HG03066 (cell line): ENCODE data around the gene OSBPL10.
A peak's percentile ranks its signal among the peaks of the same experiment; 100 is the strongest.
"Not testable (repeated sequence)": the region's sequence is repeated elsewhere in the genome, so short reads cannot be mapped to it uniquely, and the experiment has no call there.

Source experiments
- ATAC-seq: cut with Tn5 transposase; IDR thresholded peaks from one replicate; pipeline ENCODE4 v1.9.1; 2021; ENCODE audit warnings: low read depth; ENCODE audit not compliant: unreplicated experiment

Gene OSBPL10, protein sequence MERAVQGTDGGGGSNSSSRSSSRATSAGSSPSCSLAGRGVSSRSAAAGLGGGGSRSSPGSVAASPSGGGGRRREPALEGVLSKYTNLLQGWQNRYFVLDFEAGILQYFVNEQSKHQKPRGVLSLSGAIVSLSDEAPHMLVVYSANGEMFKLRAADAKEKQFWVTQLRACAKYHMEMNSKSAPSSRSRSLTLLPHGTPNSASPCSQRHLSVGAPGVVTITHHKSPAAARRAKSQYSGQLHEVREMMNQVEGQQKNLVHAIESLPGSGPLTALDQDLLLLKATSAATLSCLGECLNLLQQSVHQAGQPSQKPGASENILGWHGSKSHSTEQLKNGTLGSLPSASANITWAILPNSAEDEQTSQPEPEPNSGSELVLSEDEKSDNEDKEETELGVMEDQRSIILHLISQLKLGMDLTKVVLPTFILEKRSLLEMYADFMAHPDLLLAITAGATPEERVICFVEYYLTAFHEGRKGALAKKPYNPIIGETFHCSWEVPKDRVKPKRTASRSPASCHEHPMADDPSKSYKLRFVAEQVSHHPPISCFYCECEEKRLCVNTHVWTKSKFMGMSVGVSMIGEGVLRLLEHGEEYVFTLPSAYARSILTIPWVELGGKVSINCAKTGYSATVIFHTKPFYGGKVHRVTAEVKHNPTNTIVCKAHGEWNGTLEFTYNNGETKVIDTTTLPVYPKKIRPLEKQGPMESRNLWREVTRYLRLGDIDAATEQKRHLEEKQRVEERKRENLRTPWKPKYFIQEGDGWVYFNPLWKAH

DNA sequence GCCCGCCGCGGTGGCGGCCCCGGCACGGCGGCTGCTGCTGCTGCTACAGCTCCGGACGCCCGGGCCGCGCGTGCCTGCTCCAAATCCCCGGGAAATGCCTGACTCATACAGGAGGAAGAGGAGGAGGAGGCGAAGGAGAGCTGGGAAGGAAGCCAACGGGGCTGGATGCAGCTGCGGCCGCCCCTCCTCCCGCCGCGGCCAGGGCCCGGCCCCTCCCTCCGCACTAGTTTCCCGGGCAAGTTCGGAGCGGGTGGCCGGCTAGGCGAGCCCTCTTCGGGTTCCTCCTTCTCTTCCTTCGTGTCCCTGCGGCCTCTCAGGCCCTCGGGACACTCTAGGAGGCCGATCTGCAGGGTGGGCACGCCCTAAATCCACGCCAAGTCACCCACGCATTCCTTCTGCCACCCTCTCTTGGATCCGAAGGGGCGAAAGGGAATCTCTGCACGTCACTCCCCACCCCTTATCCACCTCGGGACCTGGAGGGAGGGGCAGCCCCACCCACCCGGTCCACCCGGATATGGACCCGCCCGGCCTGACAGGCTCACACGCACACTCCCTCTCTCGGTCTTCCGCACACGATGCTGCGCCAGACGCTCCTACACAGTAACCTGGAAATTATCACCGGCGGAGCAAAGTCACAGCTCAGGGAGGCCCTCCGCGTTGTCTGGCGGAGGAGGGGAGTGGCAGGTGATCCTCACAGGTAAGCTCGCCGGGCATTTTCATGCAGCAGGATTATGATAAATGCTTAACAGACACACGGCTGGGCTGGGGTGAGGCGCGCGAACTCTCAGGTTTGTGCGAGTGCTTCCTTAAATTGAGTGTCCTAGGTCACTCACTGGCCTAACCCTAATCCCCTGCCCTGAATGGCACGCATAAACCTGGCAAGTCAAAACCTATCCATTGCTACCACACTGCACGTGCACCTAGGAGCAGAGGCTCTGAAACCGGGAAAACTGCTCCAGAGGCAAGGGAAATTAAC, at the start of gene OSBPL10, which contains the start of gene ZNF860:
OSBPL10 (minus strand) TSS at position 57 of the 976 bp plus-strand sequence. CDS start 83 bp downstream, outside the sequence.
ZNF860 (plus strand) TSS at position 545 of the 976 bp plus-strand sequence. CDS start 7,330 bp downstream, outside the sequence.
- ATAC-seq = peak; percentile 21

DNA sequence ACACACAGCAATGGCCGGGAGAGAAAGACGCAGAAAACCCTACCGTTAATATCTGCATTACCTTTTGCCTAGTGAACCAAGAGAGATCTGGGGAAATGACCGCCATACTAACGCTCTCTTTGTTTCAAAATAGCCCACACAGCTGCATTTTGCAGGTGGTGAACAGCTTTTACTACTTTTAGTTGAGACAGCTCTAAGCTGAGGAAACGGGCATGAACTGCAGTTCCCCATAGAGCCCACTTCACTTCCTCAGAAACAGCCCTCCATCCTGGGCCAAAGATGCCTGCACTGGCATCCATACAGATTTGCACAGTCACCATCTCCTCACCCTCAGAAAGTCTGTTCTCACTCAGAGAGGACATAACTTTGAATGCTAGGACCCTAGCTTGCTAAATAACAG, 45.5 kb upstream of the OSBPL10 start:
- no peak for ATAC-seq

DNA sequence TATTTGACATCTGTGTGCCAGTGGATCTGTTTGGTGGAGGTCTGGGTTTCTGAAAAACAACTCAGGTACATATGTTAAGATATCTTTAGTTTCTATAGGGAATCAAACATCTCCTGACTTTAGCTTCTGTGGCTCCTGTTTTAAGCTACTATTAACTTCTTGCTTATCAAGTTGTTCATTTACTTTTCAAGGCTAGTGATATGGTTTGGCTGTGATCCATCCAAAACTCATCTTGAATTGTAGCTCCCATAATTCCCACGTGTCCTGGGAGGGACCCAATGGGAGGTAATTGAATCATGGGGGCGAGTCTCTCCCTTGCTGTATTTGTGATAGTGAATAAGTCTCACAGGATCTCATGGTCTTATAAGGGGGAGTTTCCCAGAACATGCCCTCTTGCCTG, 41.9 kb upstream of the OSBPL10 start:
- no peak for ATAC-seq

DNA sequence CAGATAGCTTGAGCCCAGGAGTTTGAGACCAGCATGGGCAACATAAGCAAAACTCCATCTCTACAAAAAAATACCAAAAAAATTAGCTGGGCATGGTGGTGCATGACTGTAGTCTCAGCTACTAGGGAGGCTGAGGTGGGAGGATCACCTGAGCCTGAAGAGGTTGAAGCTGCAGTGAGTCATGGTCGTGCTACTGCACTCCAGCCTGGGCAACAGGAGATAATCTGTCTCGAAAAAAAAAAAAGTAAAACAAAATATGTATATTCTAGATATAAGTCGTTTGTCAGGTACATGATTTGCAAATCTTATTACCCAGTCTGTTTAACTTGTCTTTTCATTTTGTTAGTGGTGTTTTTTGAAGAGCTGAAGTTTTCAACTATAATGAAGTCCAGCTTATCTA, 40.7 kb upstream of the OSBPL10 start:
- no peak for ATAC-seq

DNA sequence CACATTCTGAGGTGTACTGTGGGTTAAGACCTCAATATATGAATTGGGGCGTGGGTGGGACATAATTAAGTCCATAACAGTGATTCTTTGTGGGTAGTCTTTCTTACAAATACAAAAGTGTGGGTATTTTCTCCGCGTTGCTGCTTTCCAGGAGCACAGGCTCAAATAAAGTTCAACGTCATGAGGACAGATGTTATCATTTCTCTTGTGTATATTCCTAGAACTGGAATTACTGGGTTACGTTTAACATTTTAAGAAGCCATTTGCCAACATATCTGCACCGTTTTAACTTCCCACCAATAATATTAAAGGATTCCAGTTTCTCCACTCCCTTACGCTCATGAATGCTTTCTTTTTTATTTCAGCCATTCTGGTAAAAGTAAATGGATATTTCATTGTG, 40.1 kb upstream of the OSBPL10 start:
- no peak for ATAC-seq

DNA sequence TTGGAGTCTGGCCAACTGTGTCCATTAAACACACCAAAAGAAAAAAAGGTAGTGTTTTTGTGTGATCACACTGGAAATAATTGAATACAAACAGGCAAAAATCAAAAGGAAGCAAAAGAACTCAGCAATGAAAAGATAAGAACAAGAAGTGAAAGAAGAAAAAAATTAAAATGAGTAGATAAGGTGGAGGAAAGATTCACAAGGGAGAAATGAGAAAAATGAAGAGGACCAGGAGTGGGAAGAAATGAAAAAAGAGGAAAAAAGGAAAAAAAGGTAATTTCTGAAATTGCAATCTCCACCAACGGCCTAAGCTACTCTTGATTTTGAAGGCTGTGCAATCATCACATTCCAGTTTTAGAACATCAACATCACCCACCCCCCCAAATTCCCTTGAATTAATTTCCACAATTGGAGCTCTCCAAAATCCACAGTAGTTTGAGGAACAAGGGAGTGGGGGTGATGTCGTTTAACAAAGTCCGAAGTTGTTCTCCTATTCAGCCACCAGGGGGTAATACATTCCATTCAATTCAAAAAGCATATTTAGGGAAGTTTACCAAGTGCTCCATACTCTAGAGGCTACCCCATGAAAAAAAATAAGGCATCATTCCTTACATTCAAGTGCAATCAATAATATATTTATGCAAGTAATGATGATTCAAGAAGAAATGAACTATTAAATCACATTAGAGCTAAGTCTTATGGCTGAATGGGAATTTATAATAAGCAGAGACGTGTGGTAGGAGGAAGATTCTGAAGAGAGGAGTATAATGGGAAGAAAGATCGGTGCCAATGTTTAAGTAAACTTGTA, 37.9 kb upstream of the OSBPL10 start:
- ATAC-seq = no peak

DNA sequence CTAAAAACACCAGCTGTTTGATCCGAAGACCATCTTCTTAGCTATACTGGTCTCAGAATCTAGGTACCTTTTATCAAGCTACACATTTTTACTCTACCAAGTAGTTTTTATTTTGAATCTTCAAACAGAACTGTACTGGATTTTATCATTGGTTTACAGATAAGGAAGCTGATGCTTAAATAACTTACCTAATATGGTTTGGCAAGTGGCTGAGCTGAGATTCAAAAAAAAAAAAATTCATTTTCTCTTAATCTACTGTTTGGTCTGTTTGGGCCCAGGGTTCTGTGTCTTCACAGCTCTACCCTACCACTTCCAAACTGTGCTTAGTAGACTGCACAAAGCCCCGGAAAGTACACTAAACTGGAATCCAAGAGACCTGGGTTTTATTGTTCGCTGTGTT, 36.2 kb upstream of the OSBPL10 start:
- ATAC-seq = no peak

DNA sequence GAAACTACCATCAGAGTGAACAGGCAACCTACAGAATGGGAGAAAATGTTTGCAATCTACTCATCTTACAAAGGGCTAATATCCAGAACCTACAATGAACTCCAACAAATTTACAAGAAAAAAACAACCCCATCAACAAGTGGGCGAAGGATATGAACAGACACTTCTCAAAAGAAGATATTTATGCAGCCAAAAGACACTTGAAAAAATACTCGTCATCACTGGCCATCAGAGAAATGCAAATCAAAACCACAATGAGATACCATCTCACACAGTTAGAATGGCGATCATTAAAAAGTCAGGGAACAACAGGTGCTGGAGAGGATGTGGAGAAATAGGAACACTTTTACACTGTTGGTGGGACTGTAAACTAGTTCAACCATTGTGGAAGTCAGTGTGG, 34.6 kb upstream of the OSBPL10 start:
- ATAC-seq = not testable (repeated sequence)

DNA sequence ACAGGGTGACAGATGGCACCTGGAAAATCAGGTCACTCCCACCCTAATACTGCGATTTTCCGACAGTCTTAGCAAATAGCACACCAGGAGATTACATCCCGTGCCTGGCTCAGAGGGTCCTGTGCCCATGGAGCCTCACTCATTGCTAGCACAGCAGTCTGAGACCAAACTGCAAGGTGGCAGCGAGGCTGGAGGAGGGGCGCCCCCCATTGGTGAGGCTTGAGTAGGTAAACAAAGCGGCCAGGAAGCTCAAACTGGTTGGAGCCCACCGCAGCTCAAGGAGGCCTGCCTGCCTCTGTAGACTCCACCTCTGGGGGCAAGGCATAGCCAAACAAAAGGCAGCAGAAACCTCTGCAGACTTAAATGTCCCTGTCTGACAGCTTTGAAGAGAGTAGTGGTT, 29.6 kb upstream of the OSBPL10 start:
- not testable (repeated sequence) for ATAC-seq

DNA sequence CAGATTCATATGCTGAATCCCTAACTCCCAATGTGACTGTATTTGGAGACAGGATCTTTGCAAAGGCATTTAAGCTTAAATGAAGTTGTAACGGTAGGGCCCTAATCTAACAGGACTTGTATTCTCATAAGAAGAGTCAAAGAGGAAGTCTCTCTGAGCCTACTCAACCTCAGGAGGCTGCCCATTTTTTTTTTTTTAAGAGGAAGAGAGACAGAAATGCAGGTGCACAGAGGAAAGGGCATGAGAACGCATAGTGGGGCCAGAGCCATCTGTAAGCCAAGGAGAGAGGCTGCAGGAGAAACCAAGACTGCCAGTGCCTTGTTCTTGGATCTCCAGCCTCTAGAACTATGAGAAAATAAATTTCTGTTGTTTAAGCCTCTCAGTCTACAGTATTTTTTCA, 28.9 kb upstream of the OSBPL10 start:
- no peak for ATAC-seq

DNA sequence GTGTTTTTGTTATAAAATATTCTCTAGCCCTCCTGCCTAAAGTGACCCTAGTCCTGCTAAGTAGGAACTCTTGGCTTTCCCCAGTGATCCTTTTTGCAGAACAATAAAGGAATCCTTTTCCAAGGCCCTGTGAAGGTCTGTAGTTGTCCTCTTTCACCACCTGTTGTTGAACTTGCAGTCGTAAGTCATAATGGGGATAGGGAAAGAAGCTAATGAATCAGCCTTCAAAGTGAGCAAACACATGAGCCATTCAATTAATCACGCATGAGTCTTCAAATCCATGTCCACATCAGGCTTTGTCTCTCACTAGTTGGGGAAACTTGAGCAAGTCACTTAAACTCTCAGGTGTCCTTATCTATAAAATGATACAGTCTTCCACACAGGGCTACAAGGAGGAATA, 28.0 kb upstream of the OSBPL10 start:
- no peak for ATAC-seq

DNA sequence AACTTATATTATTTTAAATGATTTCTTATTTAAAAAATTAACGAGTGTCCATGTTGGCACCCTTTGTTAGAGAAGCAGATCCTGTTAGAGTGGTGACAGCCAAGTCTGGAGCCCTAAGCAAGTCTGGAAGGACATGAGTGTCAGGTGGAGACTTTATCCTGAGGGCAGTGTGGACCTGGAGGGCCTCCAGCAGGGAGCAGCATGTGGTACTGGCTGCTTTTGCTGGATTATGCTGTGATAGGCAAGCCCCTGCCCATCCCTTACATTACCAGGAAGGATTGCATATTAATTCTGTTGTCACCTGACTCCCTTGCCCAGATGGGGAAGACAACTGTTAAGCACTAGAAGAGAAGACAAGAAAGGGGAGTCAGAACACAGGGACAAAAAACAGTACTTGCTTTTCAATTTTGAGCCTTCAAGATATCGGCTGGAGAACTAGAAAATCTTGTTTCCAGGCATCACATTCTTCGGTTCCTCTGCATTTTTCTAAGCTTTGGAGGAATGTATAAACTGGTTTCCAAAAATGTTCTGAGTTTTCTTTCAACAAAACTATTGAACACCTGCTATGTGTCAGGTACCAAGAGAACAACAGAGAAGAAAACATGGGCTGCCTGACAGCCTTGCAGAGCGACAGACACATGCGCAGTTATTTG, 23.2 kb upstream of the OSBPL10 start:
- ATAC-seq = no peak

DNA sequence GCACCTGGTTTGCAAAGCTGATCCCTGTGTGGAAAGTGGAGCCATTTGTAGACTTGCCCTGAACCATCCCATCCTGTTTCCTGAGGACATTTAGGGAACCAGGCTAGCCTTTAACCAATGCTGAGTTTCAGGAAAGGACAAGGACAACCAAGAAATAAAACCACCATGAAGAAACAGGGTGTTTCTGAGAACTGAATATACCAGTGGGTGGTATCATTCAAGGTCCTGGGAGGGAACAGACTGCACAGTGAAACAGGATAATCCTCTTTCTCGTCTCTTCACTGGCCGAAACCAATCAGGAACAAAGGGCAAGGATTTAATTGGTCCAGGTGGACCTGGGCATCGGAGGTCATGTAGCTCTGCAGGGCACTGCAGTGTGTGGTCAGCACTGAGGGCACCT, 22.3 kb upstream of the OSBPL10 start:
- ATAC-seq = no peak

DNA sequence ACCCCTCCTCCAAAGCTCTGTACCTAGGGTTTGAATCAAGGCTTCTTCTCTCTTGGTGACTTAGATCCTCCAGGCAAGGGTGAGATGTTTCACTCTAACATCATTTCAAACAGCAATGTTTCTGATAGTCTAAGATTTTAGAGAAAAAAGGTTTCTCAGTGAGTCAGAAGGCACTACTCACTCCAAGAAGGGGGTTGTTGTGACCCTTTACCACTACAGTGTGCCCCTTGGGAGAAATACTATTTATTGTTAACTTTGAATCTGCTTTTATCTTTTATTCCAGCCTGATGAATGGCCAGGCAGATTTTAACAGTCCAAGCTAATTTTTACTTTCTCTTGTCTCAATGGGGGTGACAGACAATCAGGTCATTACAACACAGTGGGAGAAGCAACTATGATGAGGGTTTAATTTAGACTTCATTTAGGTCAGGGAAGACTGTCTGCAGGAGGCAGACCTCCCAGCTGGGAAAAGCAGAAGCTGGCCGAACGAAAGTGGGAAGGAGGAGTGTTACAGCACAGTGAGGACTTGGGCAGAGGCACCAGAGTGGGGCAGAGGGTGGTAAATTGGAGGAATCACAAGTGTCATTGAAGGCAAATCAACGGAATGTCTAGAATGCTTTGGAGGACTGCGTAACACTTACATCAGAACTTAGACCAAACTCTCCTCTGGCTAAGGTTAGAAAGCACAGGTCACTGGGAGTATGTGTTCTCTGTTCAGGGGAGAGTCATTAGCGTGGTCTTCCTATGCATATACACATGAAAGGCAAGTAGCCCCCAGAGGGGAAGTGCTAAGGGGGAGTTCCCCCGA, 21.7 kb upstream of the OSBPL10 start:
- ATAC-seq = no peak

DNA sequence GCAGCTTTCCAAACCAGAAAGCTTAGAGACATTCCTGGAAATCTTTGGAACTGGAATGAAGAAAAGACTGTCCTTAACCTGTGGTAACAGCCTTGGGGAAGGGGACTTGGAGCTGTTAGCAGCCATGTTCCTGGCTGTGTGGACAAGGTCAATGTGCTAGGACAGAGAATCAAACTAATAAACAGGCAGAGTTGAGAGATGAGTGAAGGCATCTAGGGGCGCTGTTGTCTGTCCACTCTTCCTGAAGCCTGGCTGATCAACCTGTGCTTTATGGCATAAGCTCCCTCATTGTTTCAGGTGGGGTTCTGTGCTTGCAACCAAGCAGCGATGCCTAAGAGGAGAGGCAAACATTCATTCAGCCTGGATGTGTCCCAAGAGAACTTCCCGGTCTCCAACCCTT, 19.8 kb upstream of the OSBPL10 start:
- no peak for ATAC-seq

DNA sequence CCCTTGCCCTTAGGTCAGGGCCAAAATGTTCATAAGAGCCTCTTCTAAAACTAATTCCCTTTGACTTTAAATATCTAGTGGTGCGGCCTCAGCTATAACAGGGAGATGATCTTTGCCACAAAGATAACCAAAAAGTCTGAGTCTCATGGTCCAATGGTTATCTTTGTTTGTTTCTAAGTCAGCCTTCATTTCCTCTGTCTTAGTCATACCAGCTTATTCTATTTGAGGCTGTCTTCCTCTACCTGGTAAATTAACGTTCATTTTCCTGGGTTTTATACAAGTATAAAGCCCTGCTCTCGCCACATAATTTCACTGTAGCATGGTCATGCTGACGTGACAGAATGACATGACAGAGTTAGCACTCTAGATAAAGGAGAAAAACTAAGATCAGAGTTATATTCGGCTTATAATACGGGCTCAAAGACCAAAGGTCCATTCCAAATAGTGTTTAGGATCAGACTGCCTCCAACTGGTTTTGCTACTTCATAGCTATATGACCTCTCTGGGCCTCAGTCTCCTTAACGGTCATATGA, 18.9 kb upstream of the OSBPL10 start:
- no peak for ATAC-seq

DNA sequence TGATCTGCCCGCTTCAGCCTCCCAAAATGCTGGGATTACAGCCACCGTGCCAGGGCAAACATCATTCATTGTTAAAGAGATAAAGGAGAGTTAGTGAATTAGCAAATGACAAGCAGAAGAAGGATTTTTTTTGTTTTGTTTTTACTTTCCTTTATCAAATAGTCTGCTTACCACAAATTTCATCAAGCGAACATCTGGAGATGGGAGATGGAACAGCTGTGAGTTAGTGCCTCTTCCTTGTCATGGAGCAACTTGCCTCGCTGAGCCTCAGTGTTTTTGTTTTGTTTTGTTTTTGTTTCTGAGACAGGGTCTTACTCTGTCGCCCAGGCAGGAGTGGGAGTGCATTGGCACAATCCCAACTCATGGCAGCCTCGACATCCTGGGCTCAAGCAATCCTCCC, 16.4 kb upstream of the OSBPL10 start:
- no peak for ATAC-seq

DNA sequence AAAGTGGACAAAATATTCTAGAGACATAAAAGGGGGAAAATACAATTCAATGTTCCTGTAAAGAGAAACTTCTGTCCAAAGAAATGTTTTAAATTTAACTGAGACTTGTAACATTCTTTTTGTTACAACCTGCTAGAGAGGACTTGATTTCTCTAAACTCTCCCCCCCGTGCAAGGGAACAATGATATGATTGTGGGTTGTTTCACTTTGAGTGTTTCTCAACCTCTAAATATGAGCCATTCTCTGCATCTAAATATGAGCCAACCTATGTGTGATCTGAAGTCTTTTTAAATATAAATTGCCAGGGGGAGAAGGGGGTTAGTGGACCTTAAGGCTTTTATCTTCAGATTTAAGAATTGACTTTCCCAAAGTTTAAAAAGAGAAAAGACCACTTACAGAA, 15.1 kb upstream of the OSBPL10 start:
- no peak for ATAC-seq
